Fibroblast of lung (primary cell): Measurements from ENCODE around the gene STMN3. TPM values are rescaled to one million over a fixed set of nuclear protein-coding genes. Genes with fewer than 3 reads are reported as not detected.

Experiments used
- DNase-seq, 2 donors: peaks; one replicate each; pipeline versions ENCODE4 v3.0.0 to v3.0.0-alpha.2; 2010; ENCODE audit warnings: low read depth in 2 of 2
- H2AFZ ChIP-seq: 2 replicates; pipeline ENCODE4 v1.5.1; 2012; ENCODE audit warnings: low read length, control low read depth, inconsistent platforms
- H3K27ac ChIP-seq: 2 replicates; pipeline ENCODE4 v1.5.1; 2011; ENCODE audit warnings: low read length, control low read depth; ENCODE audit not compliant: insufficient read depth
- H3K27me3 ChIP-seq: 2 replicates; pipeline ENCODE4 v1.5.1; 2011; ENCODE audit warnings: mild to moderate bottlenecking, low read length; ENCODE audit not compliant: control insufficient read depth, insufficient read depth
- H3K36me3 ChIP-seq: 2 replicates; pipeline ENCODE4 v1.5.1; 2011; ENCODE audit warnings: low read length; ENCODE audit not compliant: control insufficient read depth, insufficient read depth
- H3K4me1 ChIP-seq: 2 replicates; pipeline ENCODE4 v1.5.1; 2011; ENCODE audit warnings: low read length; ENCODE audit not compliant: control insufficient read depth, insufficient read depth; ENCODE audit errors: extremely low read depth
- H3K4me2 ChIP-seq: 2 replicates; pipeline ENCODE4 v1.5.1; 2011; ENCODE audit warnings: low read length, control low read depth; ENCODE audit not compliant: insufficient read depth; ENCODE audit errors: extremely low read depth
- H3K4me3 ChIP-seq, 4 experiments: fragments of 200-600 bp in 1 of 4; sonication (generic) in 1 of 4; replicated peaks in 1 of 4; 2 replicates each; pipeline ENCODE4 v1.5.1; 2011 to 2016; ENCODE audit warnings: low read length in 4 of 4, low read depth in 3 of 4, mild to moderate bottlenecking in 3 of 4, control low read depth in 2 of 4, inconsistent platforms in 1 of 4, mixed read lengths in 1 of 4; ENCODE audit not compliant: insufficient read depth in 1 of 4; ENCODE audit errors: control extremely low read depth in 1 of 4
- H3K79me2 ChIP-seq: 2 replicates; pipeline ENCODE4 v1.5.1; 2012; ENCODE audit warnings: mild to moderate bottlenecking, low read length, inconsistent platforms; ENCODE audit not compliant: control insufficient read depth, insufficient read depth
- H3K9ac ChIP-seq: 2 replicates; pipeline ENCODE4 v1.5.1; 2011; ENCODE audit warnings: mild to moderate bottlenecking, low read length, control low read depth; ENCODE audit not compliant: insufficient read depth
- H3K9me3 ChIP-seq: 2 replicates; pipeline ENCODE4 v1.5.1; 2012; ENCODE audit warnings: low read depth, low read length; ENCODE audit not compliant: control insufficient read depth, insufficient read depth
- H4K20me1 ChIP-seq: 2 replicates; pipeline ENCODE4 v1.5.1; 2011; ENCODE audit warnings: low read length; ENCODE audit not compliant: control insufficient read depth, insufficient read depth; ENCODE audit errors: extremely low read depth
- CTCF ChIP-seq, 2 donors: IDR thresholded peaks in 1 of 2; conservative IDR thresholded peaks in 1 of 2; 1 replicate in 1 of 2; 2 replicates in 1 of 2; pipeline ENCODE4 v1.5.1; 2011 to 2012; ENCODE audit warnings: low read length in 2 of 2, control low read depth in 1 of 2, inconsistent platforms in 1 of 2, low read depth in 1 of 2, mild to moderate bottlenecking in 1 of 2
- EZH2 ChIP-seq: IDR thresholded peaks from 2 replicates; pipeline ENCODE4 v1.5.1; 2012; ENCODE audit warnings: low read length, control low read depth, mild to moderate bottlenecking; ENCODE audit errors: missing control alignments
- polyA plus RNA-seq, 2 donors: library from polyadenylated mRNA; depleted of rRNA in 1 of 2; stranded (reverse) in 1 of 2; unstranded in 1 of 2; fragments of >200 nt; gene quantifications; 2 replicates each; pipeline ENCODE4 v1.2.1, GENCODE V29; 2011 to 2012; ENCODE audit warnings: missing spikeins in 1 of 2
- total RNA-seq: library from RNA; depleted of rRNA; stranded (reverse); fragments of >200 nt; gene quantifications from 2 replicates; pipeline ENCODE4 v1.2.1, GENCODE V29; 2014

STMN3 gene
- total and polyA plus RNA-seq, 2 donors (not counting 1 experiment from before 2014, with no cell fraction given) = 3.7 to 34.3 TPM

- H3K79me2 ChIP-seq = no peaks in the 10 kb centered on the region
- H3K4me3 ChIP-seq = no peak overlapping the region
- no peak overlapping the region for H3K4me2 ChIP-seq
- DNase-seq = no peak
- H3K27ac ChIP-seq = no peak overlapping the region
- H4K20me1 ChIP-seq = no peaks in the 10 kb centered on the region
- H3K36me3 ChIP-seq = peaks cover 20% of the 10 kb centered on the region
- H3K27me3 ChIP-seq = no peaks in the 10 kb centered on the region
- peaks cover under 1% of the 10 kb centered on the region for H3K4me1 ChIP-seq
- no peak overlapping the region for H3K9ac ChIP-seq
- H2AFZ ChIP-seq = no peak overlapping the region
- TF ChIP-seq CTCF (conservative IDR thresholded peaks at IDR 0.05 in 1 of 2, IDR thresholded peaks at IDR 0.05 in 1 of 2; ENCODE audit: low read depth in 1 of 2, low read length in 2 of 2) = no peak
- TF ChIP-seq EZH2 = no peak
- H3K9me3 ChIP-seq = no peaks in the 10 kb centered on the region
Observed at GRCh38 chr20:63599396-63600050, 53.7 kb downstream of the STMN3 start.

- H3K4me3 ChIP-seq = no peak overlapping the region
- no peak for TF ChIP-seq CTCF (conservative IDR thresholded peaks at IDR 0.05 in 1 of 2, IDR thresholded peaks at IDR 0.05 in 1 of 2; ENCODE audit: low read depth in 1 of 2, low read length in 2 of 2)
- TF ChIP-seq EZH2 = no peak
- no peaks in the 10 kb centered on the region for H3K27me3 ChIP-seq
- H3K9me3 ChIP-seq = no peaks in the 10 kb centered on the region
- peaks cover 8% of the 10 kb centered on the region for H3K4me1 ChIP-seq
- no peak overlapping the region for H3K27ac ChIP-seq
- H2AFZ ChIP-seq = no peak overlapping the region
- H3K9ac ChIP-seq = no peak overlapping the region
- no peaks in the 10 kb centered on the region for H3K79me2 ChIP-seq
- DNase-seq = no peak
- no peak overlapping the region for H3K4me2 ChIP-seq
- no peaks in the 10 kb centered on the region for H4K20me1 ChIP-seq
- peaks cover 22% of the 10 kb centered on the region for H3K36me3 ChIP-seq
Observed at GRCh38 chr20:63598479-63599395, 54.5 kb downstream of the STMN3 start.

GRCh38 chr20:63597651-63598478, 55.4 kb downstream of the STMN3 start:
- no peaks in the 10 kb centered on the region for H4K20me1 ChIP-seq
- H3K79me2 ChIP-seq = no peaks in the 10 kb centered on the region
- no peak for DNase-seq
- H3K27ac ChIP-seq = no peak overlapping the region
- TF ChIP-seq CTCF (conservative IDR thresholded peaks at IDR 0.05 in 1 of 2, IDR thresholded peaks at IDR 0.05 in 1 of 2; ENCODE audit: low read depth in 1 of 2, low read length in 2 of 2) (no peak), EZH2 (no peak)
- H3K9ac ChIP-seq = no peak overlapping the region
- H2AFZ ChIP-seq = no peak overlapping the region
- peaks cover 22% of the 10 kb centered on the region for H3K36me3 ChIP-seq
- no peaks in the 10 kb centered on the region for H3K9me3 ChIP-seq
- no peak overlapping the region for H3K4me2 ChIP-seq
- H3K4me3 ChIP-seq = no peak overlapping the region
- peaks cover 8% of the 10 kb centered on the region for H3K4me1 ChIP-seq
- H3K27me3 ChIP-seq = no peaks in the 10 kb centered on the region
